WTC11 (cell line): ENCODE data around the gene CUL9. TPM values are rescaled to one million over a fixed set of nuclear protein-coding genes. Genes with fewer than 3 reads are reported as not detected.

ENCODE experiments used
- ATAC-seq: fragments of 200-7000 bp; cut with Tn5 transposase; 2 replicates; pipeline ENCODE4 v1.10.0; 2021; ENCODE audit warnings: mild to moderate bottlenecking, moderate library complexity
- CTCF ChIA-PET: fragments of 300-600 bp; sonication (Branson Sonifier 250); formaldehyde crosslinking; loops from one replicate; lab custom pipeline; 2021; ENCODE audit warnings: antibody characterized with exemption; lab: Charles Lee
- POLR2A ChIA-PET: fragments of 350-600 bp; sonication (Branson Sonifier 250); formaldehyde crosslinking; loops from one replicate; lab custom pipeline; 2021; ENCODE audit warnings: antibody characterized with exemption; lab: Charles Lee
- DNase-seq: peaks from one replicate; pipeline ENCODE4 v3.0.0; 2021; ENCODE audit warnings: low spot score
- H3K27ac Mint-ChIP-seq: 2 replicates; pipeline ENCODE4 v1.8.0; 2021; ENCODE audit warnings: mixed read lengths
- H3K27me3 Mint-ChIP-seq: 2 replicates; pipeline ENCODE4 v1.8.0; 2021; ENCODE audit warnings: low read depth, mild to moderate bottlenecking, moderate library complexity, mixed read lengths
- H3K36me3 Mint-ChIP-seq: 2 replicates; pipeline ENCODE4 v1.8.0; 2021; ENCODE audit warnings: mixed read lengths
- H3K4me1 Mint-ChIP-seq: 2 replicates; pipeline ENCODE4 v1.8.0; 2022; ENCODE audit warnings: mixed read lengths
- H3K4me3 Mint-ChIP-seq: 2 replicates; pipeline ENCODE4 v1.8.0; 2021; ENCODE audit warnings: mild to moderate bottlenecking, moderate library complexity, mixed read lengths
- H3K9me3 Mint-ChIP-seq: 2 replicates; pipeline ENCODE4 v1.8.0; 2021; ENCODE audit warnings: mixed read lengths
- ATF2 ChIP-seq: sonication (generic); formaldehyde crosslinking; IDR thresholded peaks from 2 replicates; pipeline ENCODE4 v1.8.1; 2022; ENCODE audit warnings: low read depth, missing genetic modification reagents, borderline replicate concordance
- ELF4 ChIP-seq: sonication (generic); formaldehyde crosslinking; IDR thresholded peaks from 2 replicates; pipeline ENCODE4 v1.8.1; 2022; ENCODE audit warnings: low read depth, mild to moderate bottlenecking, moderate library complexity, missing genetic modification reagents
- JAZF1 ChIP-seq: fragments of 250-450 bp; sonication (Bioruptor Pico); IDR thresholded peaks from 2 replicates; pipeline ENCODE4 v1.9.0; 2021; ENCODE audit warnings: moderate library complexity, mild to moderate bottlenecking, inconsistent platforms
- MYBL2 ChIP-seq: sonication (generic); formaldehyde crosslinking; IDR thresholded peaks from 2 replicates; pipeline ENCODE4 v1.8.1; 2023; ENCODE audit warnings: mild to moderate bottlenecking, moderate library complexity, missing genetic modification reagents
- NR2C2 ChIP-seq: sonication (generic); formaldehyde crosslinking; IDR thresholded peaks from 2 replicates; pipeline ENCODE4 v1.8.0; 2022; ENCODE audit warnings: mild to moderate bottlenecking, missing genetic modification reagents
- PREB ChIP-seq: sonication (generic); formaldehyde crosslinking; IDR thresholded peaks from 2 replicates; pipeline ENCODE4 v1.8.1; 2022; ENCODE audit warnings: mild to moderate bottlenecking, missing genetic modification reagents, moderate library complexity, borderline replicate concordance
- RELA ChIP-seq: sonication (generic); formaldehyde crosslinking; IDR thresholded peaks from 2 replicates; pipeline ENCODE4 v1.8.1; 2022; ENCODE audit warnings: missing genetic modification reagents, mild to moderate bottlenecking, borderline replicate concordance
- RORB ChIP-seq: fragments of 250-450 bp; sonication (Bioruptor Pico); IDR thresholded peaks from 2 replicates; pipeline ENCODE4 v1.9.0; 2021; ENCODE audit warnings: mild to moderate bottlenecking
- SOX15 ChIP-seq: fragments of 250-450 bp; sonication (Bioruptor Pico); IDR thresholded peaks from 2 replicates; pipeline ENCODE4 v1.9.0; 2021; ENCODE audit warnings: mild to moderate bottlenecking
- SP1 ChIP-seq: sonication (generic); formaldehyde crosslinking; conservative IDR thresholded peaks from 2 replicates; pipeline ENCODE4 v1.8.1; 2022; ENCODE audit warnings: missing genetic modification reagents
- STAT6 ChIP-seq: sonication (generic); formaldehyde crosslinking; conservative IDR thresholded peaks from 2 replicates; pipeline ENCODE4 v1.8.1; 2023; ENCODE audit warnings: mild to moderate bottlenecking, low read depth, missing genetic modification reagents, moderate library complexity
- TEAD1 ChIP-seq: sonication (generic); formaldehyde crosslinking; IDR thresholded peaks from 2 replicates; pipeline ENCODE4 v1.8.0; 2022; ENCODE audit warnings: mild to moderate bottlenecking, missing genetic modification reagents
- TP53 ChIP-seq: sonication (generic); formaldehyde crosslinking; IDR thresholded peaks from 2 replicates; pipeline ENCODE4 v1.8.1; 2023; ENCODE audit warnings: mild to moderate bottlenecking, missing genetic modification reagents
- ZNF121 ChIP-seq: sonication (generic); formaldehyde crosslinking; IDR thresholded peaks from 2 replicates; pipeline ENCODE4 v1.8.0; 2023; ENCODE audit warnings: missing genetic modification reagents
- ZNF232 ChIP-seq: sonication (generic); formaldehyde crosslinking; IDR thresholded peaks from 2 replicates; pipeline ENCODE4 v1.8.0; 2022; ENCODE audit warnings: mild to moderate bottlenecking, missing genetic modification reagents
- ZNF263 ChIP-seq: sonication (generic); formaldehyde crosslinking; IDR thresholded peaks from 2 replicates; pipeline ENCODE4 v1.8.1; 2022; ENCODE audit warnings: low read depth, mild to moderate bottlenecking, moderate library complexity, missing genetic modification reagents
- ZNF425 ChIP-seq: fragments of 250-450 bp; sonication (Bioruptor Pico); conservative IDR thresholded peaks from 2 replicates; pipeline ENCODE4 v1.9.0; 2021; ENCODE audit warnings: mild to moderate bottlenecking
- ZNF671 ChIP-seq: fragments of 250-450 bp; sonication (Bioruptor Pico); IDR thresholded peaks from 2 replicates; pipeline ENCODE4 v1.8.0; 2021; ENCODE audit warnings: mild to moderate bottlenecking
- total RNA-seq: library from RNA; stranded (reverse); gene quantifications from 3 replicates; pipeline ENCODE4 v1.2.3, GENCODE V29; 2021
- TF ChIP-seq, protein P1 (sequence below): sonication (generic); formaldehyde crosslinking; IDR thresholded peaks from 2 replicates; pipeline ENCODE4 v1.8.0; 2022; ENCODE audit warnings: mild to moderate bottlenecking, missing genetic modification reagents
- TF ChIP-seq, protein P2 (sequence below): sonication (generic); formaldehyde crosslinking; IDR thresholded peaks from 2 replicates; pipeline ENCODE4 v1.8.1; 2022; ENCODE audit warnings: mild to moderate bottlenecking, moderate library complexity, missing genetic modification reagents
- TF ChIP-seq, protein P3 (sequence below): sonication (generic); formaldehyde crosslinking; IDR thresholded peaks from 2 replicates; pipeline ENCODE4 v1.8.1; 2023; ENCODE audit warnings: mild to moderate bottlenecking, missing genetic modification reagents
- TF ChIP-seq, protein P4 (sequence below): sonication (generic); formaldehyde crosslinking; IDR thresholded peaks from 2 replicates; pipeline ENCODE4 v1.8.1; 2023; ENCODE audit warnings: mild to moderate bottlenecking, missing genetic modification reagents, moderate library complexity

CUL9 gene
- total RNA-seq, 1 experiment from 2014 or later = 15.2 TPM

GRCh38 chr6:43193929-43194328 lies 11.9 kb downstream of the CUL9 start (continued):
- no peak for TF ChIP-seq TEAD1
- TF ChIP-seq NR2C2 (CRISPR knock-in tag) = no peak
- TF ChIP-seq ELF4 (CRISPR knock-in tag) = no peak
- no peak for TF ChIP-seq ZNF121 (CRISPR knock-in tag)
- TF ChIP-seq, protein P1, sequence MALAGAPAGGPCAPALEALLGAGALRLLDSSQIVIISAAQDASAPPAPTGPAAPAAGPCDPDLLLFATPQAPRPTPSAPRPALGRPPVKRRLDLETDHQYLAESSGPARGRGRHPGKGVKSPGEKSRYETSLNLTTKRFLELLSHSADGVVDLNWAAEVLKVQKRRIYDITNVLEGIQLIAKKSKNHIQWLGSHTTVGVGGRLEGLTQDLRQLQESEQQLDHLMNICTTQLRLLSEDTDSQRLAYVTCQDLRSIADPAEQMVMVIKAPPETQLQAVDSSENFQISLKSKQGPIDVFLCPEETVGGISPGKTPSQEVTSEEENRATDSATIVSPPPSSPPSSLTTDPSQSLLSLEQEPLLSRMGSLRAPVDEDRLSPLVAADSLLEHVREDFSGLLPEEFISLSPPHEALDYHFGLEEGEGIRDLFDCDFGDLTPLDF = no peak
- TF ChIP-seq RORB = no peak
- no peak for TF ChIP-seq SOX15 (CRISPR knock-in tag)
- TF ChIP-seq, protein P2, sequence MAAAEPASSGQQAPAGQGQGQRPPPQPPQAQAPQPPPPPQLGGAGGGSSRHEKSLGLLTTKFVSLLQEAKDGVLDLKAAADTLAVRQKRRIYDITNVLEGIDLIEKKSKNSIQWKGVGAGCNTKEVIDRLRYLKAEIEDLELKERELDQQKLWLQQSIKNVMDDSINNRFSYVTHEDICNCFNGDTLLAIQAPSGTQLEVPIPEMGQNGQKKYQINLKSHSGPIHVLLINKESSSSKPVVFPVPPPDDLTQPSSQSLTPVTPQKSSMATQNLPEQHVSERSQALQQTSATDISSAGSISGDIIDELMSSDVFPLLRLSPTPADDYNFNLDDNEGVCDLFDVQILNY (CRISPR knock-in tag) = no peak
- TF ChIP-seq JAZF1 = no peak

DNA sequence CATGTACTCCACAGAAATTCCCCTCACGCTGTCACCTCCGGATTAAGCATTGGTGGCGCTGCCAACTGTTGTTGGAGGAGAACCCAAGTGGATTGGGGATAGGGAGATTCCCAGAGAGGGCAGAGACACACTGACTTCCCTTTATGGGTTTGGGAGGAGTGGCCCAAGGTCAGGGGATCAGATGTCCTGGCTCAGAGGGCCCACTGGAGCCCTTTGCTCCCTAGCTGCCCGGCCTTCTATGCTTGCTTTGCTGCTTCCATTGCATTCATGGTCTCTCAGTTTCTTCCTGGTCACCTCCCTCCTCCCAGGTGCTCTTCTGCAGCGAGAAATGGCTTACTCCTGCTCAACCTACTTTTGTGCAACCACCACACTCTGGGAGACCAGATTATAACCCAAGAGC lies 14.3 kb downstream of the CUL9 start:
- Mint-ChIP-seq H3K27me3 (no peaks in the 10 kb centered on the region), H3K4me3 (no peak overlapping the region), H3K27ac (no peak overlapping the region), H3K4me1 (no peaks in the 10 kb centered on the region), H3K9me3 (no peaks in the 10 kb centered on the region), H3K36me3 (no peaks in the 10 kb centered on the region)
- ATAC-seq (no peak), DNase-seq (no peak)
- TF ChIP-seq, protein P3, sequence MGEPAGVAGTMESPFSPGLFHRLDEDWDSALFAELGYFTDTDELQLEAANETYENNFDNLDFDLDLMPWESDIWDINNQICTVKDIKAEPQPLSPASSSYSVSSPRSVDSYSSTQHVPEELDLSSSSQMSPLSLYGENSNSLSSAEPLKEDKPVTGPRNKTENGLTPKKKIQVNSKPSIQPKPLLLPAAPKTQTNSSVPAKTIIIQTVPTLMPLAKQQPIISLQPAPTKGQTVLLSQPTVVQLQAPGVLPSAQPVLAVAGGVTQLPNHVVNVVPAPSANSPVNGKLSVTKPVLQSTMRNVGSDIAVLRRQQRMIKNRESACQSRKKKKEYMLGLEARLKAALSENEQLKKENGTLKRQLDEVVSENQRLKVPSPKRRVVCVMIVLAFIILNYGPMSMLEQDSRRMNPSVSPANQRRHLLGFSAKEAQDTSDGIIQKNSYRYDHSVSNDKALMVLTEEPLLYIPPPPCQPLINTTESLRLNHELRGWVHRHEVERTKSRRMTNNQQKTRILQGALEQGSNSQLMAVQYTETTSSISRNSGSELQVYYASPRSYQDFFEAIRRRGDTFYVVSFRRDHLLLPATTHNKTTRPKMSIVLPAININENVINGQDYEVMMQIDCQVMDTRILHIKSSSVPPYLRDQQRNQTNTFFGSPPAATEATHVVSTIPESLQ = no peak
- TF ChIP-seq ATF2 = no peak
- no peak for TF ChIP-seq MYBL2 (CRISPR knock-in tag)
- no peak for TF ChIP-seq ZNF425
- no peak for TF ChIP-seq PREB (CRISPR knock-in tag)
- TF ChIP-seq SP1 (CRISPR knock-in tag) = no peak
- CTCF ChIA-PET = no interaction called here
- POLR2A ChIA-PET = no interaction called here

GRCh38 chr6:43199912-43200311 lies 17.9 kb downstream of the CUL9 start:
- Mint-ChIP-seq H3K4me1 (no peaks in the 10 kb centered on the region), H3K27ac (peak overlapping the region; percentile 20), H3K27me3 (no peaks in the 10 kb centered on the region), H3K4me3 (no peak overlapping the region), H3K36me3 (no peaks in the 10 kb centered on the region), H3K9me3 (no peaks in the 10 kb centered on the region)
- CTCF ChIA-PET = interaction anchor here (1.3 kb wide), 1 partner anchor 29 kb away, joined by 3 read pairs; the partner anchor contains the start of gene DNPH1
- ATAC-seq = no peak
- POLR2A ChIA-PET = no interaction called here
- no peak for DNase-seq
- TF ChIP-seq ZNF671 (CRISPR knock-in tag) = no peak
- no peak for TF ChIP-seq ZNF232
- TF ChIP-seq ELF4 (CRISPR knock-in tag) = no peak
- TF ChIP-seq STAT6 = no peak
- TF ChIP-seq RELA (CRISPR knock-in tag) = no peak
- no peak for TF ChIP-seq ZNF263 (CRISPR knock-in tag)
- TF ChIP-seq TP53 = no peak
- TF ChIP-seq, protein P4, sequence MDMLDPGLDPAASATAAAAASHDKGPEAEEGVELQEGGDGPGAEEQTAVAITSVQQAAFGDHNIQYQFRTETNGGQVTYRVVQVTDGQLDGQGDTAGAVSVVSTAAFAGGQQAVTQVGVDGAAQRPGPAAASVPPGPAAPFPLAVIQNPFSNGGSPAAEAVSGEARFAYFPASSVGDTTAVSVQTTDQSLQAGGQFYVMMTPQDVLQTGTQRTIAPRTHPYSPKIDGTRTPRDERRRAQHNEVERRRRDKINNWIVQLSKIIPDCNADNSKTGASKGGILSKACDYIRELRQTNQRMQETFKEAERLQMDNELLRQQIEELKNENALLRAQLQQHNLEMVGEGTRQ = no peak
